Endothelial cell of umbilical vein (primary cell): ENCODE data around the gene TRPM3. TPM values are rescaled to one million over a fixed set of nuclear protein-coding genes. Genes with fewer than 3 reads are reported as not detected.

Experiments used
- BruUV-seq: library from RNA; stranded (reverse); fragments of 400-500 nt; replicated peaks from 2 replicates; lab custom pipeline; 2021; lab: Mats Ljungman, UMichigan
- CTCF ChIA-PET: fragments of 300-600, 350-600 bp; sonication (Branson Sonifier 250); formaldehyde crosslinking; loops from one replicate; lab custom pipeline; 2021; ENCODE audit warnings: antibody characterized with exemption, inconsistent platforms; lab: Charles Lee
- POLR2A ChIA-PET: fragments of 300-600, 350-600 bp; sonication (Branson Sonifier 250); formaldehyde crosslinking; loops from one replicate; lab custom pipeline; 2021; ENCODE audit warnings: antibody characterized with exemption, inconsistent platforms; lab: Charles Lee
- DNase-seq: peaks from one replicate; pipeline ENCODE4 v3.0.0-alpha.2; 2011; ENCODE audit warnings: low read depth, low spot score
- FAIRE-seq: peaks from 2 replicates; lab custom pipeline; 2011; peaks lifted over from hg19 to GRCh38; lab: Jason Lieb, UNC
- H2AFZ ChIP-seq: 2 replicates; pipeline ENCODE4 v1.6.0; 2012; ENCODE audit warnings: low read depth, low read length, control low read depth, inconsistent platforms
- H3K27ac ChIP-seq: 2 replicates; pipeline ENCODE4 v1.5.1; 2011; ENCODE audit warnings: low read depth, mild to moderate bottlenecking, control low read depth, low read length, moderate library complexity; ENCODE audit not compliant: insufficient read depth
- H3K27me3 ChIP-seq, 2 experiments: 2 replicates each; pipeline versions ENCODE4 v1.6.0 to v1.6.1; 2011; ENCODE audit warnings: low read length in 2 of 2, mixed read lengths in 1 of 2; ENCODE audit not compliant: control insufficient read depth in 2 of 2, insufficient read depth in 2 of 2
- H3K36me3 ChIP-seq, 2 experiments: 2 replicates in 1 of 2; 3 replicates in 1 of 2; pipeline ENCODE4 v1.5.1; 2011; ENCODE audit warnings: low read length in 2 of 2, mild to moderate bottlenecking in 1 of 2, moderate library complexity in 1 of 2; ENCODE audit not compliant: control insufficient read depth in 2 of 2, insufficient read depth in 2 of 2; ENCODE audit errors: extremely low read depth in 1 of 2
- H3K4me1 ChIP-seq: 3 replicates; pipeline ENCODE4 v1.5.1; 2011; ENCODE audit warnings: mild to moderate bottlenecking, low read length; ENCODE audit not compliant: control insufficient read depth, insufficient read depth; ENCODE audit errors: extremely low read depth
- H3K4me2 ChIP-seq: 2 replicates; pipeline ENCODE4 v1.6.1; 2011; ENCODE audit warnings: low read length, control low read depth, mixed read lengths; ENCODE audit not compliant: insufficient read depth
- H3K4me3 ChIP-seq, 3 experiments: fragments of 200-600 bp in 1 of 3; sonication (generic), shearing (Covaris generic) in 1 of 3; replicated peaks in 1 of 3; 2 replicates each; pipeline ENCODE4 v1.5.1; 2011 to 2016; ENCODE audit warnings: control low read depth in 3 of 3, low read length in 3 of 3, mild to moderate bottlenecking in 2 of 3, inconsistent platforms in 1 of 3, low read depth in 1 of 3, moderate library complexity in 1 of 3; ENCODE audit not compliant: insufficient read depth in 1 of 3
- H3K79me2 ChIP-seq: 2 replicates; pipeline ENCODE4 v1.6.0; 2012; ENCODE audit warnings: low read length, inconsistent platforms; ENCODE audit not compliant: control insufficient read depth, insufficient read depth
- H3K9ac ChIP-seq: replicated peaks from 2 replicates; pipeline ENCODE3; 2011; ENCODE audit warnings: low read length, control low read depth; ENCODE audit not compliant: insufficient read depth; ENCODE audit errors: extremely low read depth
- H3K9me1 ChIP-seq: replicated peaks from 3 replicates; pipeline ENCODE4 v1.6.0; 2011; ENCODE audit warnings: mild to moderate bottlenecking, low read length; ENCODE audit not compliant: control insufficient read depth, insufficient read depth; ENCODE audit errors: extremely low read depth
- H3K9me3 ChIP-seq: replicated peaks from 2 replicates; pipeline ENCODE4 v1.5.1; 2012; ENCODE audit warnings: low read length, inconsistent platforms; ENCODE audit not compliant: control insufficient read depth, insufficient read depth
- H4K20me1 ChIP-seq: replicated peaks from 2 replicates; pipeline ENCODE3; 2011; ENCODE audit warnings: mild to moderate bottlenecking, low read length; ENCODE audit not compliant: control insufficient read depth, insufficient read depth; ENCODE audit errors: extremely low read depth
- CTCF ChIP-seq, 2 donors: IDR thresholded peaks; 1 replicate in 1 of 2; 2 replicates in 1 of 2; pipeline ENCODE4 v1.5.1; 2011; ENCODE audit warnings: low read length in 2 of 2, mild to moderate bottlenecking in 2 of 2, moderate library complexity in 2 of 2, control low read depth in 1 of 2, inconsistent platforms in 1 of 2, low read depth in 1 of 2; ENCODE audit not compliant: insufficient read depth in 1 of 2; ENCODE audit errors: extremely low read depth in 1 of 2
- EZH2 ChIP-seq: IDR thresholded peaks from 2 replicates; pipeline ENCODE4 v1.6.1; 2012; ENCODE audit warnings: borderline replicate concordance, low read depth, mild to moderate bottlenecking, moderate library complexity, low read length, inconsistent platforms; ENCODE audit not compliant: severe bottlenecking
- FOS ChIP-seq: IDR thresholded peaks from 2 replicates; pipeline ENCODE4 v1.6.1; 2011; ENCODE audit warnings: mild to moderate bottlenecking, low read length, moderate library complexity, borderline replicate concordance; ENCODE audit not compliant: insufficient read depth
- GATA2 ChIP-seq: IDR thresholded peaks from 2 replicates; pipeline ENCODE4 v1.7.0; 2011; ENCODE audit warnings: low read depth, mild to moderate bottlenecking, moderate library complexity, mixed read lengths, low read length; ENCODE audit not compliant: insufficient read length, insufficient read depth
- JUN ChIP-seq: IDR thresholded peaks from 2 replicates; pipeline ENCODE4 v1.6.1; 2011; ENCODE audit warnings: borderline replicate concordance, low read depth; ENCODE audit not compliant: insufficient read length, insufficient read depth
- MAX ChIP-seq: IDR thresholded peaks from 2 replicates; pipeline ENCODE4 v1.6.1; 2011; ENCODE audit not compliant: insufficient read depth, insufficient read length
- MYC ChIP-seq: IDR thresholded peaks from one replicate; pipeline ENCODE4 v1.6.1; 2011; ENCODE audit warnings: mild to moderate bottlenecking, low read depth, low read length
- POLR2A ChIP-seq: IDR thresholded peaks from 2 replicates; pipeline ENCODE4 v1.6.1; 2012; ENCODE audit warnings: low read depth, mild to moderate bottlenecking, control low read depth, low read length
- POLR2AphosphoS5 ChIP-seq: IDR thresholded peaks from 2 replicates; pipeline ENCODE4 v1.6.1; 2012; ENCODE audit warnings: low read depth, mild to moderate bottlenecking, control low read depth, low read length, moderate library complexity; ENCODE audit not compliant: insufficient read depth
- dilution Hi-C: fragments of 300-500 bp; cut with MboI; formaldehyde crosslinking; loops from one replicate; pipeline ENCODE4 v1.15.0; 2019; ENCODE audit warnings: low sequenced_read_pairs; ENCODE audit not compliant: extremely low pct_ligation_motif_present
- intact Hi-C: fragments of 100-400 bp; cut with micrococcal nuclease; formaldehyde crosslinking; loops from one replicate; pipeline ENCODE4 v1.10.0; 2022
- polyA plus RNA-seq, 4 experiments: library from polyadenylated mRNA; depleted of rRNA in 3 of 4; stranded (reverse) in 3 of 4; unstranded in 1 of 4; fragments of >200 nt; gene quantifications; 2 replicates each; pipeline versions ENCODE4 v1.2.1 to v1.2.3, GENCODE V29; 2011 to 2012; ENCODE audit warnings: missing spikeins in 1 of 4
- total RNA-seq: library from RNA; stranded (reverse); gene quantifications from 2 replicates; pipeline ENCODE4 v1.2.3, GENCODE V29; 2021

TRPM3 gene
- total and polyA plus RNA-seq, 2 donors (not counting 3 experiments of a cell fraction or from before 2014, with no cell fraction given) = 0.17 to 0.33 TPM

GRCh38 chr9:70641031-70641430 is 480.4 kb downstream of the TRPM3 start:
- no peak for FAIRE-seq
- Histone ChIP-seq H4K20me1 (no peaks in the 10 kb centered on the region), H3K4me3 (no peak overlapping the region), H2AFZ (no peak overlapping the region), H3K36me3 (no peaks in the 10 kb centered on the region), H3K9me1 (no peaks in the 10 kb centered on the region), H3K4me1 (peaks cover 5% of the 10 kb centered on the region), H3K9ac (no peak overlapping the region), H3K4me2 (no peak overlapping the region), H3K9me3 (no peaks in the 10 kb centered on the region), H3K79me2 (no peaks in the 10 kb centered on the region), H3K27me3 (peaks cover 0 to 2% of the 10 kb centered on the region in 2 experiments), H3K27ac (no peak overlapping the region)
- dilution Hi-C loops (no loop called here), intact Hi-C loops (loop anchor here (2.0 to 5.0 kb wide), 4 partner anchors 196 to 1384 kb away; no protein-coding TSS in a partner anchor)
- CTCF ChIA-PET = interaction anchor here (1.0 to 10.6 kb wide), 23 partner anchors 10 to 1384 kb away, joined by 3 to 420 read pairs (median 7); partner anchors contain the start of gene CEMIP2
- no peak for DNase-seq
- TF ChIP-seq JUN = no peak
- TF ChIP-seq FOS = no peak
- no peak for TF ChIP-seq MYC
- no peak for TF ChIP-seq GATA2
- no peak for TF ChIP-seq EZH2
- no peak for TF ChIP-seq MAX
- TF ChIP-seq POLR2AphosphoS5 = no peak
- no peak for TF ChIP-seq CTCF (IDR thresholded peaks at IDR 0.05; ENCODE audit: extremely low read depth in 1 of 2, insufficient read depth in 1 of 2, low read depth in 1 of 2, low read length in 2 of 2)
- no peak for TF ChIP-seq POLR2A
- BruUV-seq = no TSS peak
- POLR2A ChIA-PET = no interaction called here
